ENCODE results near the gene PRPF8.

DNA sequence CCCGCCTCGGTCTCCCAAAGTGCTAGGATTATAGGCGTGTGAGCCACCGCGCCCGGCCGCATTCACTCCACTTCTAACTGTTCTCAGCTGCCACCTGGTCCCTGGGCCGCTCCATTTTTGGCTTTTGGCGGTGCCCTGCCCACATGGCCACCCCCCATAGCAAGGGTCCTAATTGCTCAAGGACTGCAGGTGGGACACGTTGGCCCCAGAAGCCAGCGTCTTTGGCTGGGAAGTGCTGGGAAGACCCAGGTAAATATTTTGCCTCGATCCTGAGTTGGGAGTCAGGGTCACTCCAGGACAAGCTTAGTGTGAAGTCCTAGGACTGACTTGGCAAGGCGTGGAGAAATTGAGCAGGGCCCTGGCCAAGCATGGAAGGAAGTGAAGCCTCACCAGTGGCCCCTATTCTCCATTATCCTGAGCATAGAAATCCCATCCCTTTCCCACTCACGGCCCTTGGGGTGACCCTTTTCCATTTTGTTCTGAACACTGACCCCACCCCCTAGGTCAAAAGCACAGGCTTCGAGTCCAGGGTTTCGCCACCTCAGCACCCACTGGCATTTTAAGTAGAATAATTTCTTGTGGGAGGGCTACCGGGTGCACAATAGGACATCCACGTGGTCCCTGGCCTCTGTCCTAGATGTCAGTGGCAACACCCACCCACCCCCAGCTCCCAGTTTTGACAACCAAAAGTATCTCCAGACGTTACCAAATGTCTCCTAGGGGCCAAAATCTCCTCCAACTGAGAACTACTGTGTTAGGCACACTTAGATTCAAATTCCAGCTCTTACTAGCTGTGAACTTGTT is 33.9 kb upstream of the PRPF8 start:
- TF ChIP-seq, protein P1, sequence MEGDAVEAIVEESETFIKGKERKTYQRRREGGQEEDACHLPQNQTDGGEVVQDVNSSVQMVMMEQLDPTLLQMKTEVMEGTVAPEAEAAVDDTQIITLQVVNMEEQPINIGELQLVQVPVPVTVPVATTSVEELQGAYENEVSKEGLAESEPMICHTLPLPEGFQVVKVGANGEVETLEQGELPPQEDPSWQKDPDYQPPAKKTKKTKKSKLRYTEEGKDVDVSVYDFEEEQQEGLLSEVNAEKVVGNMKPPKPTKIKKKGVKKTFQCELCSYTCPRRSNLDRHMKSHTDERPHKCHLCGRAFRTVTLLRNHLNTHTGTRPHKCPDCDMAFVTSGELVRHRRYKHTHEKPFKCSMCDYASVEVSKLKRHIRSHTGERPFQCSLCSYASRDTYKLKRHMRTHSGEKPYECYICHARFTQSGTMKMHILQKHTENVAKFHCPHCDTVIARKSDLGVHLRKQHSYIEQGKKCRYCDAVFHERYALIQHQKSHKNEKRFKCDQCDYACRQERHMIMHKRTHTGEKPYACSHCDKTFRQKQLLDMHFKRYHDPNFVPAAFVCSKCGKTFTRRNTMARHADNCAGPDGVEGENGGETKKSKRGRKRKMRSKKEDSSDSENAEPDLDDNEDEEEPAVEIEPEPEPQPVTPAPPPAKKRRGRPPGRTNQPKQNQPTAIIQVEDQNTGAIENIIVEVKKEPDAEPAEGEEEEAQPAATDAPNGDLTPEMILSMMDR (IDR thresholded peaks at IDR 0.05; ENCODE audit: low read length) = no peak
- TF ChIP-seq EZH2phosphoT487 (IDR thresholded peaks at IDR 0.05; ENCODE audit: low read length) = no peak
- no peak for TF ChIP-seq EZH2 (optimal IDR thresholded peaks at IDR 0.05; ENCODE audit: low read depth, low read length)

All from MM.1S (cell line).